ENCODE results near the gene SUSD2. TPM values are rescaled to one million over a fixed set of nuclear protein-coding genes. Genes with fewer than 3 reads are reported as not detected.

SUSD2 gene
- total RNA-seq, 4 donors from 2014 or later: 3.3 to 10.0 (median 4.2) TPM

- Histone ChIP-seq H3K4me1 (no peaks in the 10 kb centered on the region), H3K9me3 (no peaks in the 10 kb centered on the region), H3K27me3 (no peaks in the 10 kb centered on the region), H3K27ac (replicated peaks in 1 of 4) (no peak overlapping the region), H3K4me3 (no peak overlapping the region), H3K36me3 (peaks cover 0 to 73% (median 5%) of the 10 kb centered on the region in 4 donors)
- no CpG with 5 or more reads among the region's 6 CpGs for WGBS
- TF ChIP-seq, protein P1, sequence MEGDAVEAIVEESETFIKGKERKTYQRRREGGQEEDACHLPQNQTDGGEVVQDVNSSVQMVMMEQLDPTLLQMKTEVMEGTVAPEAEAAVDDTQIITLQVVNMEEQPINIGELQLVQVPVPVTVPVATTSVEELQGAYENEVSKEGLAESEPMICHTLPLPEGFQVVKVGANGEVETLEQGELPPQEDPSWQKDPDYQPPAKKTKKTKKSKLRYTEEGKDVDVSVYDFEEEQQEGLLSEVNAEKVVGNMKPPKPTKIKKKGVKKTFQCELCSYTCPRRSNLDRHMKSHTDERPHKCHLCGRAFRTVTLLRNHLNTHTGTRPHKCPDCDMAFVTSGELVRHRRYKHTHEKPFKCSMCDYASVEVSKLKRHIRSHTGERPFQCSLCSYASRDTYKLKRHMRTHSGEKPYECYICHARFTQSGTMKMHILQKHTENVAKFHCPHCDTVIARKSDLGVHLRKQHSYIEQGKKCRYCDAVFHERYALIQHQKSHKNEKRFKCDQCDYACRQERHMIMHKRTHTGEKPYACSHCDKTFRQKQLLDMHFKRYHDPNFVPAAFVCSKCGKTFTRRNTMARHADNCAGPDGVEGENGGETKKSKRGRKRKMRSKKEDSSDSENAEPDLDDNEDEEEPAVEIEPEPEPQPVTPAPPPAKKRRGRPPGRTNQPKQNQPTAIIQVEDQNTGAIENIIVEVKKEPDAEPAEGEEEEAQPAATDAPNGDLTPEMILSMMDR (IDR thresholded peaks at IDR 0.05): no peak
- TF ChIP-seq EP300 (IDR thresholded peaks at IDR 0.05): no peak
- intact Hi-C loops (cut with DNase I): loop anchor here (10.0 kb wide), 1 partner anchor 127 kb away; no protein-coding TSS in a partner anchor
- no peak for DNase-seq (ENCODE audit: extremely low spot score)
Observed at GRCh38 chr22:24232124-24232523, 50.8 kb downstream of the SUSD2 start.

DNA sequence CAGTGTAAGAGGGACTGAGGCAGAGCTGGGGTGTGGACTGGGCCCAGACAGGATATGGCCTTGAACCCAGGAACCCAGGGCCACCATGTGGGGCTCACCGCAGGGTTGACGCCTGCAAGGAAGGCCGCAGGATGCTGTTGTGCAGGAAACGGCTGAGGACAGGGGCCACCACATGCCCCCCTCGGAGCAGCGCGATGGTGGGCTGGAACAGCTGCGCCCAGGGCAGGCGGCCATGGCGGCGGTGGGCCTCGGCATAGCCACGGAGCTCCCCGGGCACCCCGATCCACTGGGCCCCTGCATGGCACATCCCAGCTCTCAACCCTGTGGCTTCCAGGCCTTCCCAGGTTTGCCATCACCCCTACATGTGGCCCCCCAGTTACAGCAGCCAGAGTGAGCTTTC, 51.4 kb downstream of the SUSD2 start:
- Histone ChIP-seq H3K27ac (replicated peaks in 1 of 4) (no peak overlapping the region), H3K27me3 (no peaks in the 10 kb centered on the region), H3K4me3 (no peak overlapping the region), H3K36me3 (peaks cover 0 to 67% (median 5%) of the 10 kb centered on the region in 4 donors), H3K9me3 (no peaks in the 10 kb centered on the region), H3K4me1 (no peaks in the 10 kb centered on the region)
- WGBS: 95% methylated on average over 14 of the region's 15 CpGs
- intact Hi-C loops (cut with DNase I): loop anchor here (10.0 kb wide), 1 partner anchor 128 kb away; no protein-coding TSS in a partner anchor
- TF ChIP-seq EP300 (IDR thresholded peaks at IDR 0.05) (no peak), POLR2A (IDR thresholded peaks at IDR 0.05; ENCODE audit: low read depth) (no peak), POLR2AphosphoS5 (IDR thresholded peaks at IDR 0.05) (no peak)
- TF ChIP-seq, protein P1 (IDR thresholded peaks at IDR 0.05): no peak
- no peak for DNase-seq (ENCODE audit: extremely low spot score)

- TF ChIP-seq POLR2AphosphoS5 (IDR thresholded peaks at IDR 0.05): no peak
- TF ChIP-seq POLR2A (IDR thresholded peaks at IDR 0.05; ENCODE audit: low read depth): no peak
- TF ChIP-seq, protein P1 (IDR thresholded peaks at IDR 0.05): no peak
- no peak for TF ChIP-seq EP300 (IDR thresholded peaks at IDR 0.05)
- Histone ChIP-seq H3K27me3 (no peaks in the 10 kb centered on the region), H3K9me3 (no peaks in the 10 kb centered on the region), H3K4me3 (no peak overlapping the region), H3K36me3 (peaks cover 0 to 65% (median 5%) of the 10 kb centered on the region in 4 donors), H3K27ac (replicated peaks in 1 of 4) (no peak overlapping the region), H3K4me1 (no peaks in the 10 kb centered on the region)
- WGBS: 100% methylated on average over 5 of the region's 13 CpGs
- intact Hi-C loops (cut with DNase I): loop anchor here (10.0 kb wide), 1 partner anchor 128 kb away; no protein-coding TSS in a partner anchor
- no peak for DNase-seq (ENCODE audit: extremely low spot score)
Observed at GRCh38 chr22:24233235-24233634, 51.9 kb downstream of the SUSD2 start.

DNA sequence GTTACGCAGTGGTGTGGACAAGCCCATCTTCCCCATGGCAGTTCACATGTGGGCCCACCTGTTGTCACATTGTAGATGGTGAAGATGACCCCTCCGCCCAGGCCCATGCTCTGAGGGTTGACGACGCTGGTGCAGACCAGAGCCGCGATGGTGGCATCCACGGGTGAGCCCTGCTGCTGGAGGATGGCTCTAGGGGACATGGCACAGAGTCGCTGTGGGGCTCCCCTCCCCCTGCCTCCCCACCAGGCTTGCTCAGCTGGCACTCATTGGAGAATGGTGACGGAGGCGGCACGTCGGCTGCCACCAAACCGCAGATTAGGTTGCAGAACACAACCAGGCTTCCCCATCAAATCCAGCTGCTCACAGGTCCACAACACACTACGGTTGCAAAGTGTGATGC, 52.5 kb downstream of the SUSD2 start:
- DNase-seq (ENCODE audit: extremely low spot score): no peak
- 87% methylated on average over 14 of the region's 14 CpGs for WGBS
- H3K27ac ChIP-seq (replicated peaks in 1 of 4): no peak overlapping the region
- intact Hi-C loops (cut with DNase I): loop anchor here (10.0 kb wide), 1 partner anchor 129 kb away; no protein-coding TSS in a partner anchor
- no peaks in the 10 kb centered on the region for H3K27me3 ChIP-seq
- peaks cover 0 to 61% (median 3%) of the 10 kb centered on the region in 4 donors for H3K36me3 ChIP-seq
- H3K9me3 ChIP-seq: no peaks in the 10 kb centered on the region
- H3K4me1 ChIP-seq: no peaks in the 10 kb centered on the region
- TF ChIP-seq, protein P1 (IDR thresholded peaks at IDR 0.05): no peak
- TF ChIP-seq POLR2A (IDR thresholded peaks at IDR 0.05; ENCODE audit: low read depth): no peak
- TF ChIP-seq EP300 (IDR thresholded peaks at IDR 0.05): no peak
- no peak for TF ChIP-seq POLR2AphosphoS5 (IDR thresholded peaks at IDR 0.05)
- H3K4me3 ChIP-seq: no peak overlapping the region

DNA sequence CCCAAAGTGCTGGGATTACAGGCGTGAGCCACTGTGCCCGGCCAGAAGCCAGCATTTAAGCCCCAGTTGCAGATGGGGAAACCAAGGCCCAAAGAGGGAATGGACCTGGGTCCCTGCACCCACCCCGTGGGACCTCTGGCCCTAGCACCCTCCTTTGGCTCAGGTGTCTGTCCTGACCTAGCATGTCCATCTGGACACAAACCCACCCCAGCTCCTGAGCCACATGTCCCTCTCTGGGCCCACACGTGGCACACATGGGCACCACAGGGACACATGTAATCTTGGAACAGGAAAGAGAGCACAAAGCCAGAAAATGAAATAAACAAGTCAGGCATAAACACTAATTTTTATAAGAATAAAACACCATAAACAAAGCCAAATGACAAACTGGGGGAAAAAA, 54.0 kb downstream of the SUSD2 start:
- Histone ChIP-seq H3K27ac (replicated peaks in 1 of 4) (no peak overlapping the region), H3K9me3 (no peaks in the 10 kb centered on the region), H3K36me3 (peaks cover 0 to 50% (median 2%) of the 10 kb centered on the region in 4 donors), H3K27me3 (no peaks in the 10 kb centered on the region), H3K4me3 (no peak overlapping the region), H3K4me1 (no peaks in the 10 kb centered on the region)
- TF ChIP-seq, protein P1 (IDR thresholded peaks at IDR 0.05): no peak
- TF ChIP-seq POLR2A (IDR thresholded peaks at IDR 0.05; ENCODE audit: low read depth): no peak
- no peak for TF ChIP-seq POLR2AphosphoS5 (IDR thresholded peaks at IDR 0.05)
- no peak for TF ChIP-seq EP300 (IDR thresholded peaks at IDR 0.05)
- DNase-seq (ENCODE audit: extremely low spot score): no peak
- WGBS: 97% methylated on average over 4 of the region's 4 CpGs
- intact Hi-C loops (cut with DNase I): loop anchor here (10.0 kb wide), 1 partner anchor 131 kb away; no protein-coding TSS in a partner anchor
